Coronary artery (tissue), 2 donors: ENCODE results near the gene ATP9B.

Experiments
- DNase-seq: peaks from one replicate; pipeline ENCODE4 v3.0.0-alpha.2; 2017; ENCODE audit warnings: low spot score
- H3K27ac ChIP-seq, 2 donors: fragments of 200-600 bp; sonication (generic); one replicate each; pipeline ENCODE4 v1.5.1; 2016 to 2019
- H3K4me3 ChIP-seq: fragments of 200-600 bp; sonication (generic); 2 replicates; pipeline ENCODE4 v1.5.1; 2016; ENCODE audit warnings: mild to moderate bottlenecking, moderate library complexity
- TF ChIP-seq, protein P1 (sequence below): fragments of 200-600 bp; sonication (generic); IDR thresholded peaks from one replicate; pipeline ENCODE4 v1.5.1; 2019; ENCODE audit warnings: antibody characterized with exemption

The ATP9B gene

DNA sequence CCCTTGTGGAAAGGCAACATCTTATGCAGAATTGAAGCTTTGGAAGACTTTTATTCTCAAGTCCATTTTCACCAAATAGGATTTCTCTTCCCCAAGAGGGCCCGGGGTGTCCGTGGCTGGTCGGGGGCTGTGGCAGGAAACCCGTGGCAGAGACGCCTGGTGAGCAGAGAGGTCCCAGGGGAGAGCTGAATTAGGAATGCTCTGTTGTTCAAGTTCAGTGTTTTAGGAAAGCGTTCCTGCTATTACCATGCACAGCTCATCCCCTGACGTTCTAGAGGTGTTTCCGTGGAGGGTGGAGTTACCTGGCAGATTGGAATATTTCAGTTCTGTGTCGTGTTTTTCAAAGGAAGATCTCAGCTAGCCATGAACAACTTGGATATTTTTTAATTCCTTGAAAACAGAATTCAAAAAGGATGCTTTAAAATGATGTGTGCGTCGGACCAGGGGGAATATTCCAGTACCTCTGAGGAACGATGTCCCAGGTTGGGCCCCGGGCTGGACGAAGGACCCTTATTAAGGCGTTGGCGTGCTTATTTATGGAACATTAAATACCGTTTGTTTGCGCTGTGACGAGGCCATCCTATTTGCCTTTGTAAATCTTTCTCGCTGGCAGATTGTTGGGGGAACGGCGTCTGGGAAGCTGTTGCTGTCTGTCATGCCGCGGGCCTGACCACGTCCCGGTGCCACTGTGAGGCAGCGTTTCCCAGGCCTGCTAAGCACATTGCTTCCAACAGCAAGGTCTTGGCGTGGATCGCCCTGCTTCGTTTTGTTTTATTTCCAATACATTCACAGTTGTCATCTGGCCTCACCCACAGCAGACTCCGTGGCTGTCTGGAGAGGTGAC lies 334.8 kb downstream of the ATP9B start:
- peak overlapping the region; percentile 52 for H3K4me3 ChIP-seq
- H3K27ac ChIP-seq: peak overlapping the region; percentile 68 to 90
- TF ChIP-seq, protein P1, sequence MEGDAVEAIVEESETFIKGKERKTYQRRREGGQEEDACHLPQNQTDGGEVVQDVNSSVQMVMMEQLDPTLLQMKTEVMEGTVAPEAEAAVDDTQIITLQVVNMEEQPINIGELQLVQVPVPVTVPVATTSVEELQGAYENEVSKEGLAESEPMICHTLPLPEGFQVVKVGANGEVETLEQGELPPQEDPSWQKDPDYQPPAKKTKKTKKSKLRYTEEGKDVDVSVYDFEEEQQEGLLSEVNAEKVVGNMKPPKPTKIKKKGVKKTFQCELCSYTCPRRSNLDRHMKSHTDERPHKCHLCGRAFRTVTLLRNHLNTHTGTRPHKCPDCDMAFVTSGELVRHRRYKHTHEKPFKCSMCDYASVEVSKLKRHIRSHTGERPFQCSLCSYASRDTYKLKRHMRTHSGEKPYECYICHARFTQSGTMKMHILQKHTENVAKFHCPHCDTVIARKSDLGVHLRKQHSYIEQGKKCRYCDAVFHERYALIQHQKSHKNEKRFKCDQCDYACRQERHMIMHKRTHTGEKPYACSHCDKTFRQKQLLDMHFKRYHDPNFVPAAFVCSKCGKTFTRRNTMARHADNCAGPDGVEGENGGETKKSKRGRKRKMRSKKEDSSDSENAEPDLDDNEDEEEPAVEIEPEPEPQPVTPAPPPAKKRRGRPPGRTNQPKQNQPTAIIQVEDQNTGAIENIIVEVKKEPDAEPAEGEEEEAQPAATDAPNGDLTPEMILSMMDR: no peak
- DNase-seq: no peak

- TF ChIP-seq, protein P1: no peak
- Histone ChIP-seq H3K27ac (peak overlapping the region; percentile 68 to 90), H3K4me3 (no peak overlapping the region)
- DNase-seq: no peak
Measured at GRCh38 chr18:79404567-79404910, 335.3 kb downstream of the ATP9B start.

GRCh38 chr18:79405019-79405780 lies 336.0 kb downstream of the ATP9B start:
- no peak overlapping the region for H3K4me3 ChIP-seq
- no peak for DNase-seq
- TF ChIP-seq, protein P1: no peak
- H3K27ac ChIP-seq: peak overlapping the region in 1 of 2 donors; percentile 90

GRCh38 chr18:79405781-79406575 lies 336.8 kb downstream of the ATP9B start:
- H3K4me3 ChIP-seq: no peak overlapping the region
- TF ChIP-seq, protein P1: no peak
- no peak for DNase-seq
- peak overlapping the region; percentile 50 to 90 for H3K27ac ChIP-seq

- H3K4me3 ChIP-seq: no peak overlapping the region
- TF ChIP-seq, protein P1: no peak
- DNase-seq: no peak
- H3K27ac ChIP-seq: peak overlapping the region in 1 of 2 donors; percentile 90
Measured at GRCh38 chr18:79406708-79407107, 337.5 kb downstream of the ATP9B start.

- DNase-seq: no peak
- Histone ChIP-seq H3K27ac (no peak overlapping the region), H3K4me3 (no peak overlapping the region)
- TF ChIP-seq, protein P1: no peak
Measured at GRCh38 chr18:79409313-79409712, 340.1 kb downstream of the ATP9B start.
